ENCODE results near the gene POLD3.

POLD3 gene

DNA sequence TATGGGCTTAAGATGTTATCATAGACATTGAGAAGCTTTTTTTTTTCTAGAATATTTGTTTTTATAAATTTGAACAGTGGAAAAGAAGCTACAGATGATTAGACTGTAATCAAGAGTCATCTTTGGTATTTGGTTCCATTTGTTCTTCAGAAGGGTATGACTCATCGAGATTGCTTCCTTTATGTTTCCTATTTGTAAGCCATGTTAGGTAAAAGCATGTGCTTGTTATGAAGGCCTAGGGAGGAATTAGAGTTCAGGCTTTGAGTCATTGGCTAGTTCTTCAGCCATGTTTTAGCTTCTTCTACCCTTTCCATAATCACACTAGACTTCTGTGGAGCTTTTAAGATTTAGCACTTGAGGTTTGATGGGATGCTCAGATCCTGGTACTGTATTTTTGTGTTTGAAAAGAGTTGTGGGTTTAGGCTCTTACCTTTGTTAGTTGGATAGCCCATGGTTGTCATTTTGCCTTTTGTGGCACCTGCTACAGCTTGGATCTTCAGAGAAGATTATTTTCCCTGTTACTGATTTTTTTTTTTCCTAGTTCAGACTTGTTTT lies 44.3 kb downstream of the POLD3 start:
- ChIA-PET CTCF (interaction anchor here (1.2 to 7.2 kb wide), 4 partner anchors 62 to 103 kb away, joined by 3 to 74 read pairs (median 22); no protein-coding TSS in a partner anchor), POLR2A (interaction anchor here (0.5 to 0.6 kb wide), 2 partner anchors 20 to 57 kb away, joined by 3 to 5 read pairs; no protein-coding TSS in a partner anchor)
- DNase-seq (ENCODE audit: low read depth, low spot score), result peak; percentile 78
- no peak overlapping the region for H3K4me3 ChIP-seq (ENCODE audit: low read depth, low read length)
- TF ChIP-seq, protein P1, sequence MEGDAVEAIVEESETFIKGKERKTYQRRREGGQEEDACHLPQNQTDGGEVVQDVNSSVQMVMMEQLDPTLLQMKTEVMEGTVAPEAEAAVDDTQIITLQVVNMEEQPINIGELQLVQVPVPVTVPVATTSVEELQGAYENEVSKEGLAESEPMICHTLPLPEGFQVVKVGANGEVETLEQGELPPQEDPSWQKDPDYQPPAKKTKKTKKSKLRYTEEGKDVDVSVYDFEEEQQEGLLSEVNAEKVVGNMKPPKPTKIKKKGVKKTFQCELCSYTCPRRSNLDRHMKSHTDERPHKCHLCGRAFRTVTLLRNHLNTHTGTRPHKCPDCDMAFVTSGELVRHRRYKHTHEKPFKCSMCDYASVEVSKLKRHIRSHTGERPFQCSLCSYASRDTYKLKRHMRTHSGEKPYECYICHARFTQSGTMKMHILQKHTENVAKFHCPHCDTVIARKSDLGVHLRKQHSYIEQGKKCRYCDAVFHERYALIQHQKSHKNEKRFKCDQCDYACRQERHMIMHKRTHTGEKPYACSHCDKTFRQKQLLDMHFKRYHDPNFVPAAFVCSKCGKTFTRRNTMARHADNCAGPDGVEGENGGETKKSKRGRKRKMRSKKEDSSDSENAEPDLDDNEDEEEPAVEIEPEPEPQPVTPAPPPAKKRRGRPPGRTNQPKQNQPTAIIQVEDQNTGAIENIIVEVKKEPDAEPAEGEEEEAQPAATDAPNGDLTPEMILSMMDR (IDR thresholded peaks at IDR 0.05; ENCODE audit: insufficient read depth, low read length, missing control alignments), result no peak

DNA sequence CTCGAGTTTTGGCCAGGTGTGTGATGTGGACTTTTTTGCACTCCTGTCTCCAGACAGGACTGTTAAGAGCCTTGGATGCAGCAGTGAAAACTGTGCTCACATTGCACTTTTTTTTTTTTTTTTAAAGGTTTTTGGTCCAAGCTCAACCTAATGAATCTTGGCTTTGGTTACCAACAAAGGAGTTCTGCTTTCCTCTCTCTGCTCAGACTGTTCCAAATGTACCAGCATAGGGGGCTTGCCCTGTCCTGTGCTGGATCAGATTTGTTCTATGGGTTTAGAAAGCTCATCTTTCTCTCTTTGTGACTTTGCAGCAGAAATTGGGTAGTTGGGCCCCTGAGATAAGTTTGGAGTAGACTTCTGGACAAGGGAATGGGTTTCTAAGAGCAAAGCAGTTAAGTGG lies 45.3 kb downstream of the POLD3 start:
- ChIA-PET CTCF (interaction anchor here (1.1 to 7.2 kb wide), 3 partner anchors 64 to 102 kb away, joined by 8 to 74 read pairs (median 9); no protein-coding TSS in a partner anchor), POLR2A (no interaction called here)
- DNase-seq (ENCODE audit: low read depth, low spot score), result no peak
- TF ChIP-seq, protein P1 (IDR thresholded peaks at IDR 0.05; ENCODE audit: insufficient read depth, low read length, missing control alignments), result no peak
- H3K4me3 ChIP-seq (ENCODE audit: low read depth, low read length), result no peak overlapping the region

DNA sequence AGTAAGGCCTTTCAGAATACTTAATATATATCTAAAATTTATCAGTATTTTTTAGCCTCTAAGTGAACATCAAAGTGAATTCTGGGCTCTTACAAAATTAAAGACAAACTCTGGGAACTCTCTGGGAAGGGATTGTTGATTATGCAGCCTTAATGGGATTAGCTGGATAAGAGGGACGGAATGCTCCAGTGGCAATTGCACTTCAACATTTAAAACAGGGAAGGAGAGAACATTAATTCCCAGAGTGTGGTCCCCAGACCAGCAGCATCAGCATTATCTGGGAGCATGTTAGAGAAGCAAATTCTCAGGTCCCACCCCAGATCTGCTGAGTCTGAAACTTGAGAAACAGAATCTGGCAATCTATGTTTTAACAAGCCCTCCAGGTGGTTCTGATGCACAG lies 46.5 kb downstream of the POLD3 start:
- POLR2A ChIA-PET, result no interaction called here
- TF ChIP-seq, protein P1 (IDR thresholded peaks at IDR 0.05; ENCODE audit: insufficient read depth, low read length, missing control alignments), result no peak

DNA sequence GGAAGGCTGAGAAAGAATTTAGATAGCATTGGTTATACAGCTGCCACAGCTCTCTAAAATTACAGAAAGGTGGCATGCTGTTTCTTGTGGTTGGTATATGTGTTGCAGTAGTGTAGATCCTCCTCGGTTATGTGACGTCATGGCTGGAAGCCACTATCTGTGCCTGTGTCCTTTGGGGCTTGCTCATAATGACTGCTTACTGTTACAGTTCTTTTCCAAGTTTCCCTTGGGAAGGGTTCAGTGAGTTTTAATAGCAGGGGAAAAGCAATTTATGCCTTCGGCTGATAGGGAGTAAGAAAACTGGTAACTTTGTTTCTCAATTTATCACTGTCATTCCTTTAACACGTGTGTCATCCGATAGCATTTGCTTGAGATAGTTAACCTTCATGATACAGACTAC lies 47.2 kb downstream of the POLD3 start:
- no peak for DNase-seq (ENCODE audit: low read depth, low spot score)
- ChIA-PET CTCF (interaction anchor here (0.9 to 1.5 kb wide), 3 partner anchors 16 to 190 kb away, joined by 3 to 5 read pairs (median 4); no protein-coding TSS in a partner anchor), POLR2A (no interaction called here)
- H3K4me3 ChIP-seq (ENCODE audit: low read depth, low read length), result no peak overlapping the region
- TF ChIP-seq, protein P1 (IDR thresholded peaks at IDR 0.05; ENCODE audit: insufficient read depth, low read length, missing control alignments), result no peak

More for the DNA sequence above, 46.5 kb downstream of the POLD3 start:
- CTCF ChIA-PET, result interaction anchor here (0.8 to 7.2 kb wide), 7 partner anchors 11 to 189 kb away, joined by 3 to 74 read pairs (median 5); no protein-coding TSS in a partner anchor
- H3K4me3 ChIP-seq (ENCODE audit: low read depth, low read length), result no peak overlapping the region
- DNase-seq (ENCODE audit: low read depth, low spot score), result no peak

- DNase-seq (ENCODE audit: low read depth, low spot score), result no peak
- CTCF ChIA-PET, result interaction anchor here (1.2 to 1.3 kb wide), 2 partner anchors 61 to 84 kb away, joined by 3 to 4 read pairs; no protein-coding TSS in a partner anchor
- TF ChIP-seq, protein P1 (IDR thresholded peaks at IDR 0.05; ENCODE audit: insufficient read depth, low read length, missing control alignments), result no peak
- no peak overlapping the region for H3K4me3 ChIP-seq (ENCODE audit: low read depth, low read length)
- POLR2A ChIA-PET, result no interaction called here
Observed at GRCh38 chr11:74641289-74641688, 48.9 kb downstream of the POLD3 start.

- TF ChIP-seq, protein P1 (IDR thresholded peaks at IDR 0.05; ENCODE audit: insufficient read depth, low read length, missing control alignments), result no peak
- POLR2A ChIA-PET, result no interaction called here
- CTCF ChIA-PET, result interaction anchor here (0.9 to 1.3 kb wide), 3 partner anchors 61 to 85 kb away, joined by 3 to 4 read pairs (median 3); no protein-coding TSS in a partner anchor
- H3K4me3 ChIP-seq (ENCODE audit: low read depth, low read length), result no peak overlapping the region
- DNase-seq (ENCODE audit: low read depth, low spot score), result no peak
Observed at GRCh38 chr11:74641905-74642304, 49.5 kb downstream of the POLD3 start.

All from AG04449 (cell line).